NT2/D1 (cell line): Measurements from ENCODE around the gene RNF215.

ENCODE experiments used
- DNase-seq: peaks from one replicate; pipeline ENCODE4 v3.0.0-alpha.2; 2011; ENCODE audit warnings: low read depth, low spot score
- H3K27me3 ChIP-seq: 2 replicates; pipeline ENCODE4 v1.6.0; 2011; ENCODE audit warnings: mild to moderate bottlenecking; ENCODE audit not compliant: insufficient read length, insufficient read depth
- H3K36me3 ChIP-seq: 2 replicates; pipeline ENCODE4 v1.6.1; 2011; ENCODE audit warnings: mild to moderate bottlenecking, low read length, mixed read lengths; ENCODE audit not compliant: insufficient read depth, insufficient read length
- H3K4me1 ChIP-seq: 2 replicates; pipeline ENCODE4 v1.5.1; 2011; ENCODE audit not compliant: insufficient read depth, insufficient read length
- H3K4me3 ChIP-seq: 2 replicates; pipeline ENCODE4 v1.5.1; 2011; ENCODE audit warnings: low read depth; ENCODE audit not compliant: insufficient read length
- H3K9ac ChIP-seq: 2 replicates; pipeline ENCODE4 v1.6.0; 2011; ENCODE audit warnings: low read depth; ENCODE audit not compliant: insufficient read length
- H3K9me3 ChIP-seq: 2 replicates; pipeline ENCODE4 v1.5.1; 2011; ENCODE audit warnings: mild to moderate bottlenecking, low read length; ENCODE audit not compliant: insufficient read depth
- SUZ12 ChIP-seq: IDR thresholded peaks from 2 replicates; pipeline ENCODE4 v1.6.1; 2011; ENCODE audit not compliant: insufficient read length, insufficient read depth; ENCODE audit errors: extremely low read depth
- YY1 ChIP-seq: IDR thresholded peaks from 2 replicates; pipeline ENCODE4 v1.6.1; 2011; ENCODE audit not compliant: insufficient read length, insufficient read depth
- ZNF274 ChIP-seq: IDR thresholded peaks from 2 replicates; pipeline ENCODE4 v1.6.1; 2011; ENCODE audit warnings: mild to moderate bottlenecking, low read depth, low read length

Gene RNF215

DNA sequence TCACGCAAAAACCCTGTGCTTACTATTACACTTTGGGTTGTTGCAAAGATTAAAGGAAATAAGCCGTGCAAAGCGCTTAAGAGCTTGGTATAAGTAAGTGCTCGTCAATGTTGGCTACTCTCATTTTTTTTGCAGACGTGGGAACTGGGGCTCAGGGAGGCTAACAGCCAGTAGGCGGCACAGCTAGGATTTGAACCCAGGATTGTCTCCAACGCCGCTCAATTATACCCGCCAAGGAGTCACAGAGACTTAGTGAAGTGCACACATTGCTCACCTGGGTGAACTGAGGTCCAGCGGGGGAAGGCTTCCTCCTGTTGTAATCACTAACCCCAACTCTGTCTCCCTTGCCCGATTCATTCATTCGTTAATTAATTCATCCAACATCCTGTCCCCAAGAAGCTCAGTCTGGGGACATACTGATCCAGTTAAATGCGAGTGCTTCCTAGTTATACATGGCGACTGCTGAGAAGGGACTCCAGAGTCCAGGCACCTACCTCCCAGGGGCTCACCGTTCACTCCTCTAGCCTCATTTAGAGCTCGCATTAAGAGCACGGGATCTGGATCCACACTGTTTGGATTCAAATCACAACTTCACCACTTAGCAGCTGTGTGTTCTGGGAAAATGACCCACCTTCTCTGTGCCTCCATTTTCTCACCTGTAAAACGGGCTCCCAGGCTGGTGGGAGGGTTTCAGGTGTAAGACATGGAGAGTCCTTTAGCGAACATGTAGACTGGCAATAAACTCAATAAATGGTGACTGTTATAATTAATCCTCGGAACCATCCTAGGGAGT is 37.5 kb upstream of the RNF215 start:
- Histone ChIP-seq H3K27me3 (no peaks in the 10 kb centered on the region), H3K4me3 (peak overlapping the region; percentile 35), H3K9ac (peak overlapping the region; percentile 66), H3K36me3 (peaks cover 33% of the 10 kb centered on the region), H3K4me1 (no peaks in the 10 kb centered on the region), H3K9me3 (no peaks in the 10 kb centered on the region)
- no peak for DNase-seq
- no peak for TF ChIP-seq SUZ12
- no peak for TF ChIP-seq YY1
- no peak for TF ChIP-seq ZNF274

GRCh38 chr22:30423959-30424533 is 36.8 kb upstream of the RNF215 start:
- H3K27me3 ChIP-seq = no peaks in the 10 kb centered on the region
- H3K4me1 ChIP-seq = no peaks in the 10 kb centered on the region
- DNase-seq = peak; percentile 94
- H3K36me3 ChIP-seq = peaks cover 28% of the 10 kb centered on the region
- TF ChIP-seq YY1 (peak; percentile 96), SUZ12 (no peak)
- no peaks in the 10 kb centered on the region for H3K9me3 ChIP-seq
- peak overlapping the region; percentile 96 for H3K9ac ChIP-seq
- peak overlapping the region; percentile 82 for H3K4me3 ChIP-seq

DNA sequence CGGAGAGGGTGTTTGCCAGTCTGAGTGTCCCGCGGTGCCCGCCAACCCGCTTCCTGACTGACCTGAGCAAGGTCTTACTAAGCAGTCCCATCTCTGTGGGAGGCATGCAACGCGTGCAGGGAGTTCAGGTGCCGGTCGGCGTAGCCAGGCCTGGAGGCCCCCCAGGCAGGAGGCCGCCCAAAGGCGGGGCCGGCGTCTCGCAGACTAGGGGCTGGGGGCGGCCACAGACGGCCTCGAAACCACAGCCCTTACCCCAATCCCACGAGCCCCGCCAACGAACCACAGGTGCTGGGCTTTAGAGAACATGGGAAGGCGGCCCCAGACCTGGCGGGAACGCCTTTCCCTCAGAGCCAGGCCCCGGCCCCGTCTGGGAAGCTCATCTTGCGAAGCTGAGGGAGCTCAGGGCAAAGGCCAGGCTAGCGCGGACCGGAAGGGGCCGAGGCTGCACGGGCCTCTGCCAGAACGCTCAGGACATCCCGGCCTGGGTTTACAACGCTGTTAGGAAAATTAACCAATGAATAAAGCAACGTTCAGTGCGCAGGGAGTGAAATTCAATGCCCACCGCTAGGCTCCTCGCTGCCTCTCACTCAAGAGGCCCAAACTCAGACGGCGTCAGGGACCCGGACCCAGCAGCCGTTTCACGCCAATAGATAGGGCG is 36.2 kb upstream of the RNF215 start:
- H3K9me3 ChIP-seq = no peaks in the 10 kb centered on the region
- peak overlapping the region; percentile 82 for H3K4me3 ChIP-seq
- TF ChIP-seq ZNF274 (no peak), YY1 (no peak), SUZ12 (no peak)
- H3K4me1 ChIP-seq = no peaks in the 10 kb centered on the region
- H3K27me3 ChIP-seq = no peaks in the 10 kb centered on the region
- H3K36me3 ChIP-seq = peaks cover 29% of the 10 kb centered on the region
- H3K9ac ChIP-seq = peak overlapping the region; percentile 96
- no peak for DNase-seq

DNA sequence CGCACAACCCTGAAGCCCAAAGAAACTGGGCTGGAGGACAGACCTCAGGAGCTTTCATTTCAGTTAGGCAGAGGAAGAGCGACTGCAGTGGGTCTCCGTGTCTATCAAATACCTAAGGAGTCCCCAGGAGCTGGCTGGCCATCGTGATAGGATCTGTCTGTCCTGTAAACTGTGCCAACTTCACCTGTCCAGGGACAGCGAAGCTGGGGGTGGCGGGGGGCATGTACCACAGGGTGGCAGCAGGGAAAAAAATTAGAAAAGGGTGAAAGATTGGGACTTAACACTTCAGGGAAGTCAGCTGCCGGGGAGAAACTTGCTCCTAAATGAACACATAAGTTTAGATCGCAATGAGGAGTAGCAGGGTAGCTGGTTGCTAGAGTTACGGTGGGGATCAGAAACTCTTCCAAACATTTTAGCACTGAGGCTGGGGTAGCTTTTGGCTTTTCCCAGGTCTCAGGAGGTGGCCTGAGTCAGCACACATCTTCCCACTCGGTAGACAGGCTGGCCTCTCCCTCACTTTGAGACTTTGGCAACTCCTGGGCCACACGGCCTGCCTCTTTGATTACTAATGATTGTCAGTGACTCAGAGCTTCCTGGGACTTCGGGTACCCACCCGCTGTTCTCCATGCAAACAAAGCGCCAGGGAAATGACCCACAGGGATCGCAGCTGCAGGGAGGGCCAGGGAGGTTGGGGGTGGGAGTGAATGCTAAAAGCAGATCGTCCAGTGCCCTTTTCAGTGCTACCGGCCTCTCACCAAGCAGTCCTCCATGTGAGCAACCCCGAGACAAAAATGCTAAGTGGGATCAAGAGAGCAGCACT is 35.5 kb upstream of the RNF215 start:
- no peaks in the 10 kb centered on the region for H3K4me1 ChIP-seq
- no peaks in the 10 kb centered on the region for H3K27me3 ChIP-seq
- H3K4me3 ChIP-seq = peak overlapping the region; percentile 82
- no peak for TF ChIP-seq ZNF274
- no peak for TF ChIP-seq SUZ12
- TF ChIP-seq YY1 = no peak
- peak; percentile 43 for DNase-seq
- peaks cover 29% of the 10 kb centered on the region for H3K36me3 ChIP-seq
- H3K9me3 ChIP-seq = no peaks in the 10 kb centered on the region
- peak overlapping the region; percentile 96 for H3K9ac ChIP-seq

DNA sequence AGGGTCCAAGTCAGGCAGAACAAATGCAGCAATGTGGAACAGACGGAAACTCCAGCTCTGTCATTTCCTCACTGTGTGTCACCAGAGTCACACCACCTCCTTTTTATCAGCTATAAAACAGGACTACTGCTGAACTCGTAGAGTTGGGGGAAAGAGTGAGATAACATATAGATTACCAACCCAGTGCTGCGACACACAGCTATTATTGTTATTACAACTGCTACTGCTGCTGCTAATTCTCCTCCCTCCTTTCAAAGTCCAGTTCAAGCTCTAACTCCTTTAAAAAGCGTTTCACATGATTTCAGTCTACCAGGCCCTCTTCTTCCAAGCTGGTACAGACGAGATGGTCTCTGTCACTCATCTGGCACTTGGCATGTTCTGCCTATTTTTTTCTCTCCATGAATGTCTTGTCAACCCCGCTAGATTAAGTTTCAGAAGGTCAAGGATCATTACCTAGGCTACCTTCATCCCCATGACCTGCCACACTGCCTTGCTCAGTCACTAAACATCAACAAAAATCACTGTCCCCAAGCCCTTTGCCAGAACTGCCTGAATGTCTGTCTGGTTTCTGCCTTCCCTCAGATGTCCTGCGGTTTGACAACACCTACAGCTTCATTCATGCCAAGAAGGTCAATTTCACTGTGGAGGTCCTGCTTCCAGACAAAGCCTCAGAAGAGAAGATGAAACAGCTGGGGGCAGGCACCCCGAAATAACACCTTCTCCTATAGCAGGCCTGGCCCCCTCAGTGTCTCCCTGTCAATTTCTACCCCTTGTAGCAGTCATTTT is 34.7 kb upstream of the RNF215 start:
- no peaks in the 10 kb centered on the region for H3K9me3 ChIP-seq
- TF ChIP-seq YY1 (no peak), SUZ12 (no peak), ZNF274 (no peak)
- DNase-seq = no peak
- H3K4me1 ChIP-seq = no peaks in the 10 kb centered on the region
- H3K4me3 ChIP-seq = no peak overlapping the region
- H3K9ac ChIP-seq = peak overlapping the region; percentile 96
- H3K36me3 ChIP-seq = peaks cover 29% of the 10 kb centered on the region
- H3K27me3 ChIP-seq = no peaks in the 10 kb centered on the region

DNA sequence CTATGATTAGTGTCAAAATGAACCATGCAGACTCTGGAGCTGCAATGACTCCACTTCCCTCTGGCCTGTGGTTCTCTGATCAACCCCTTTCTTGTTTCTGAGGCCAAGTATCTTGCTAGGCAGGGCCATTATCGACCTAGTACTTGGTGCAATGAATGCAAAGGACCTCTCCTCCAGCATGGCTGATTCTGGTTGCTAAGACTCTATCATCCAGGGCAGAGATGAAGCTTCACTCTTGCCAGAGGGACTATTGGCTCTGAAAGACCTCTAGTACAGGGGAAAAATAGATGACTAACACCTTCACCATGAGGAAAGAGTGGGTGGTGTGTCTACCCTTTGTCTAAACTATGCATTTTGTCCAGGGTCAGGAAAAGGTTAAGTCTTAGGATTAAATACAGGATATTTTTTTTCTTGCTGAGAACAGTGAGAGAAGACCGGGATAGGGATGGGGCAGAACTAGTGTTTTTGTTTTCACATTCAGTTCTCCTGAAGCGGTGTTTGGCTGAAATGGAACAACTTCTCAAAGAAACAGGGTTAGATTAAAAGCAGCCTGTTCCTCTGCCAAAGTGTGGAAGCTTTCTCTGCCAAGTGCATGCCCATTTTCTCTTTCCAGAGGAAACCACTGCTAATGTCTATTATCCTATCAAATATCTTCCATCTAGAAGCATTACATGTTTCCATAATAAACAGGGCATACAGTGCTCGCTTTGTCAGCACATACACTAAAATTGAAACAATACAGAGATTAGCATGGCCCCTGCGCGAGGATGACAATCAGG is 33.3 kb upstream of the RNF215 start:
- Histone ChIP-seq H3K4me1 (peaks cover under 1% of the 10 kb centered on the region), H3K9me3 (no peaks in the 10 kb centered on the region), H3K27me3 (no peaks in the 10 kb centered on the region), H3K36me3 (peaks cover 37% of the 10 kb centered on the region), H3K9ac (no peak overlapping the region), H3K4me3 (no peak overlapping the region)
- TF ChIP-seq SUZ12 (no peak), YY1 (no peak), ZNF274 (no peak)
- DNase-seq = no peak
